Kidney capillary endothelial cell (primary cell): ENCODE results near the gene UNC13A.

Experiments used
- DNase-seq: peaks from one replicate; pipeline ENCODE4 v3.0.0-alpha.2; 2018; ENCODE audit warnings: low spot score

The UNC13A gene

DNA sequence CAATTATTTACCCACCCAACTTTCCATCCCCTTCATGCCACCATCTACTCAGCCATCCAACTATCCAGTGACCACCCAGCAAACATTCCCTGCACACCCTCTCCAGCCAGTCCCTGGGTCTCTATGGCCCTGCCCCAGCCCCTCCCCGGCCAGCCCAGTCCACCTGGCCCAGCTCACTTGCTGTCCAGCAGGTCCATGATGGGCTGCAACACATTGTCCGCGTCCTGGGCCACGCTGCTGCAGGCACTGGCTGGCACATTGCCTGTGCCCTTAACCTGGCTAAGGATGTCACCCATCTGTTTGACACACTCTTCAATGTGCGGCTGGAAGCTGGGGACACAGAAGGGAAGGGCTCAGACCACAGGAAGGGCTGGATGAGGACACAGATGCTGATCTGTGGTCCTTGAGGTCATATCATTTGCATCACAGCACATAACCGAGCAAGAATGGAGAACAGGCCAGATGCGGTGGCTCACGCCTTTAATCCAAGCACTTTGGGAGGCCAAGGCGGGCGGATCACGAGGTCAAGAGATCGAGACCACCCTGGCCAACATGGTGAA, 61.6 kb downstream of the UNC13A start:
- no peak for DNase-seq

GRCh38 chr19:17625980-17626379, 62.2 kb downstream of the UNC13A start:
- no peak for DNase-seq

DNA sequence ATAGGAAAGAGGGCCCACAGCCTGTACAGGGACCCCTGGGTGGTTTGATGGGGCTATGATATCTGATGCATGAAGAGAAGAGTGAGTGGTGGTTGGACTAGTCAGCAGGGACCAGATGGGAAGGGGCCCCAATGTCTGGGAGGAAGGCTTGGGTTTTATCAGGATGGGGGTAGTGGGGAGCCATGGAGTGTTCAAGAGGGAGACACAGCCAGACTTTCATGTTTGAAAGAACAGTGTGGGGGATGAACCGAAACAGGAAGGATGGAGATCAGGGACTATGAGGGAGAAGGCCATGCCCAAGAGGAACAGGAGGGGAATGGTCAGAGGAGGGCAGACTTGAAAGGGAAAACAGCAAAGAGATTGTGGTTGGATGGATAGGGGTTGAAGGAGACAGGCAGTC, 63.1 kb downstream of the UNC13A start:
- no peak for DNase-seq

DNA sequence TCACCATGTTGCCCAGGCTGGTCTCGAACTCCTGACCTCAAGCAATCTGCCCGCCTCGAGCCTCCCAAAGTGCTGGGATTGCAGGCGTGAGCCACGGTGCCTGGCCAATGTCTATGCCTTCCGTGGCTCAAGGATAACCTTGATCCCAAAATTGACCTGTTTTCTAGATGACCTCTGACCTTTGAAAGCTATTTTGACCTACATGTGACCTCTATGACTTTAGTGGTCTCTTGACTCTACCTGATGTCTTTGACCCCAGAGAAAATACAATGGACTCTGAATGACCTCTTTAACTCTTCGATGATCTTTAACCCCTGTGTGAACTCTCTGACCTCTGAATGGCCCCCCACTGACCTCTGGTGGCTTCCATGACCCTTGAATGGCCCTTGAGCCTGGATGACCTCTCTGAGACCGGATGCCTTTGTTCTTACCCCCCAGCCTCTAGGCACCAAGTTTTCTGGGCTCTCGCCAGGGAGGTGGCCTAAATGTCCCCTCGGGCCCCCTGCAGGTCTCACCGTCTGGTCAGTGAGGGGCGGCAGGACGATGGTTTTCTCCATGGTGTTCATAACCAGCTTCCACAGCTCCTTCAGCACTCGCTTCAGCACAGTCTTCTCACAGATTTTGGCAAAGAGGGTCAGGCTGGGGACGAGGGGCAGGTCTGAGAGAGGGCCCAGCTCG, 63.7 kb downstream of the UNC13A start:
- no peak for DNase-seq

GRCh38 chr19:17623224-17623935, 64.8 kb downstream of the UNC13A start:
- DNase-seq: no peak

DNA sequence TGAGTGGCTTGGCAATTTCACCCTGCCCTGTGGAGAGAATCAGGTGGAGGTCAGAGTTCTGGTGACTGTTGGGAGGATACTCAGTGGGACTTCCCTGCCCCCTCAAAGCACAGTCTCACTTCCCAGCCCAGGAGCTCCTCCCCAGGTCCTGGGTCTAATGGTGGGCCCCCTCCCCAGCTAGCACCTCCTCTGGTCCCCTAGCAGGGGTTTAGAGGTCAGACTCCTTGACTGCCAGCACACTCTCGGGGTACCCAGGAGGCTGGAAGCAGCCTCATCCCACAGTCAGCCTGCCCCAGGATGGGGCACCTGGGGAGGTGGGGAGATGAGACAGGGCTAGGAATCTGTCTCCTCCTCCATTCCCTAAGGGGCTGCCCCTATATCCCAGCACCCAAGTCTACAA, 67.5 kb downstream of the UNC13A start:
- no peak for DNase-seq

DNA sequence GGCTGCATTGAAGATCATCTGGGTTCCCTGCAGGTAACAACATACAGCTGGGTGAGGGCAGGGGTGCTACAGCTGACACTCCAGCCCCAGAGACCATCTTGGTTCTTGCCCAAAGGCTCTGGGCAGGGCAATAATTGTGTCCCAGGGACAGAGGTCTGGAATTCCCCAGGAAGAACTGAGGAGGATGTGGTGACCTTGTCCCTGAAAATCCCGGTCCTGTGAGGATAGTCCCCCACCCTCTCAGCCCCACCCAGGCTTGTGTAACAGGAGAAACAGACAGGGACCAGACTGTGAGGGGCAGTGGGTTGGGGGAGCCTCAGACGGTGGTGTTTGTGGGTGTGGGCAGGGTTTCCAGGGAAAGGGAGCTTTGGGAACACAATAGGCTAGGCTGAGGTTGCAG, 69.2 kb downstream of the UNC13A start:
- no peak for DNase-seq

DNA sequence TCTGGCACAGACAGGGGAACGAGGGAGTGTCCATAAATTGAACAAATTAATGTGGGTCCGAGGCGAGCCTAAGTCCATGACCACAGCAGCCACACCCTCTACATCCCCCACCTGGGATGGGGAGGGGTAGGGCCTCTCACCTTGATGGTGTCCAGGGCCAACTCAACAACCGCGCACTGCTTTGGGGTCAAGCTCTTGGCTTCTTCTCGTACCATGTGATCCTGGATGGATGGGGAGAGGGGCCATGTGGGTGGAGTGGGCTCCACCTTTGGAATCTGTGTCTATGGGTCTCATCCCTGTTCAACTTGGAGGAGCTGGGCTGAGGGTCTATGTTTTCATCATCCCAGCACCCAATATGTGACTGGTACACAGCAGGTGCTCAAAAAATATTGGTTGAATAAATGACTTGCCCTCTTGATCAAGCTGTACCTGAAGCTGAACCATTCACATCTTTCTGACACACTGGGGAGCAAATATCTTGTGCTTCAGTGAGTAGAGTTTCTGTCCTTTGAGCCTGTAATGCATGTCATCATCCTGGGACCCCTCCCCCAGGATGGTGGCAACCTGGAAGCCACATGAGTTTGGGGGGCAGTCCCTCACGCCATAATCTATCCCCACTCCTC, 69.8 kb downstream of the UNC13A start:
- DNase-seq: no peak

- no peak for DNase-seq
These were observed 70.4 kb downstream of the UNC13A start for GRCh38 chr19:17617807-17618192.

- no peak for DNase-seq
These were observed 71.0 kb downstream of the UNC13A start for GRCh38 chr19:17616961-17617806.

DNA sequence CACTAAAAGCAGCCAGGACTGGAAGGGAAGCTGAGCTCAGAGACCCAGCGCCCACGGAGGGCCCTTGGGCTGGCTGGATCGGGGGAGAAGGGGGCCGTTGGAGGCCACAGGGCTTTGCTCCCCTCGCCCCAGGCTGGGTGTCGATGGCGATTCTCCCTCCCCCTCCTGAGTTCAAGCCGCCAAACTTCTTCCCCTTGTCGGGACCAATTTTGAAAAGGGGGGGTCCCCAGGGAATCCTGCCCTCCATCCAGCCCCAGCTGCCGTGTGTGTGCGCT, 71.5 kb downstream of the UNC13A start:
- no peak for DNase-seq

- no peak for DNase-seq
These were observed 72.1 kb downstream of the UNC13A start for GRCh38 chr19:17615889-17616685.

- DNase-seq: no peak
These were observed 73.7 kb downstream of the UNC13A start for GRCh38 chr19:17614476-17614875.

- DNase-seq: no peak
These were observed 76.5 kb downstream of the UNC13A start for GRCh38 chr19:17611462-17612244.

DNA sequence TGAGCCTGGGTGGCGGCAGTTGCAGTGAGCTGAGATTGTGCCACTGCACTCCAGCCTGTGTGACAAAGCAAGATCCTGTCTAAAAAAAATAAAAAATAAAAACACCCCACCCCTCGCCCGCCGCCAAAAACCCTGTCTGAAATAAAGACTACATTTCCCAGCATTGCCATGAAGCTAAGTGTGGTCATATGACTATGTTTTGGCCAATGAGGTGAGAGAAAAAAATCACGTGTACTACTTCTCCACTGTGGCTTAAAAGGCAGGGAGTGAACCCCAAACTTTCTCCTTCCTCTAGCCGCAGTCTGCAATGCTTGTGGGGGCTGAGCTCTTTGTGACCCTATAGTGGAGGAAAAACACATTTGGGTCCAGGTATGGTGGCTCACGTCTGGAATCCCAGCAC, 77.8 kb downstream of the UNC13A start:
- no peak for DNase-seq

DNA sequence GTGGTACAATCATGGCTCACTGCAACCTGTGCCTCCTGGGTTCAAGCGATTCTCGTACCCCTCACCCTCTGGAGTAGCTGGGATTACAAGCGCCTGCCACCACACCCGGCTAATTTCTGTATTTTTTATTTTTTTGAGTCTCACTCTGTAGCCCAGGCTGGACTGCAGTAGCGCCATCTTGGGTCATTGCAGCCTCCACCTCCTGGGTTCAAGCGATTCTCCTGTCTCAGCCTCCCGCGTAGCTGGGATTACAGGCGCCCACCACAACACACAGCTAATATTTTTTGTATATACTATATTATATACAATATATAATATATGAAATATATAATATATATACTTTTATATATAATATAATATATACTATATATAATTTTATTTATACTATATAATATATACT, 80.2 kb downstream of the UNC13A start:
- no peak for DNase-seq

DNA sequence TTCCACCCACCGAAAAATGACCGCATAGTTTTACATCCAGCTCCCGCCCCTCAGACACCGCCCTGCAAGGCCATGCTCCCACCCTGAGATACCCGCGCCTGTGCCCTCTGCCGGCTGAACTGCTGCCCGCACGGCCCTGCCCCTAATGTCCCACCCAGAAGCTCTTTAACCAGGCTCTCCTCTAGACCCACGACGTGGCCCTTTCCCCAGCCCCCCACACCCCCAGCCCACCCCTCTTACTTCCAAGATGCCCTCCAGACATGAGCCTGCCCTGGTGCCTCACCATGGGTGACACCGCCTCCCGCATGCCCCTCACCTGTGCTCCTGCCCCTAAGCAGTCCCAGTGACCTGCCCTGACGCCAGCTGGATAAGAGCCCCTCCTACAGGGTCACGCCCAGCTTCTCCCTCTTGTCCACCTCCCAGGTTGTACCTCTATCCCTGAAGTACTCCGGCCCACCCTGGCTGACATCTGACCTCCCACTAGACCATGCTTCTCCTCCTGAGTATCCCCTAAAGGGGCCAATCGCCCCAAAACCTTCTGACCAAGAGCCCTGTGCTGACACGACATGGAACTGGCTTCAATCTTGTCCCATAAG, 81.5 kb downstream of the UNC13A start:
- no peak for DNase-seq

- DNase-seq: peak; percentile 78
These were observed 82.2 kb downstream of the UNC13A start for GRCh38 chr19:17605761-17606589.

- DNase-seq: no peak
These were observed 83.0 kb downstream of the UNC13A start for GRCh38 chr19:17605117-17605516.
